ENCODE data around the gene LYRM9.
"Not testable (repeated sequence)": the region's sequence is repeated elsewhere in the genome, so short reads cannot be mapped to it uniquely, and the experiment has no call there.

The LYRM9 gene

GRCh38 chr17:27888067-27888466 lies 5.1 kb downstream of the LYRM9 start:
- Histone ChIP-seq H3K4me3 (ENCODE audit: low read length) (no peak overlapping the region), H3K9ac (ENCODE audit: low read length) (no peak overlapping the region), H3K27ac (ENCODE audit: low read depth, low read length) (no peak overlapping the region), H3K4me1 (ENCODE audit: control insufficient read depth, insufficient read depth, low read length) (no peaks in the 10 kb centered on the region), H3K27me3 (ENCODE audit: control insufficient read depth, insufficient read depth, low read length) (no peaks in the 10 kb centered on the region), H3K36me3 (ENCODE audit: control insufficient read depth, insufficient read depth, low read length) (no peaks in the 10 kb centered on the region)

- H3K9ac ChIP-seq (ENCODE audit: low read length); H3K4me3 ChIP-seq (ENCODE audit: low read length); H3K4me1 ChIP-seq (ENCODE audit: control insufficient read depth, insufficient read depth, low read length); H3K27me3 ChIP-seq (ENCODE audit: control insufficient read depth, insufficient read depth, low read length); H3K27ac ChIP-seq (ENCODE audit: low read depth, low read length); H3K36me3 ChIP-seq (ENCODE audit: control insufficient read depth, insufficient read depth, low read length): not testable (repeated sequence)
Observed at GRCh38 chr17:27886348-27886906, 6.7 kb downstream of the LYRM9 start.

- Histone ChIP-seq H3K4me3 (ENCODE audit: low read length) (no peak overlapping the region), H3K9ac (ENCODE audit: low read length) (no peak overlapping the region), H3K4me1 (ENCODE audit: control insufficient read depth, insufficient read depth, low read length) (no peaks in the 10 kb centered on the region), H3K36me3 (ENCODE audit: control insufficient read depth, insufficient read depth, low read length) (no peaks in the 10 kb centered on the region), H3K27ac (ENCODE audit: low read depth, low read length) (no peak overlapping the region), H3K27me3 (ENCODE audit: control insufficient read depth, insufficient read depth, low read length) (no peaks in the 10 kb centered on the region)
Observed at GRCh38 chr17:27882162-27882840, 10.9 kb downstream of the LYRM9 start.

GRCh38 chr17:27879987-27880608 lies 13.1 kb downstream of the LYRM9 start:
- no peaks in the 10 kb centered on the region for H3K36me3 ChIP-seq (ENCODE audit: control insufficient read depth, insufficient read depth, low read length)
- H3K4me1 ChIP-seq (ENCODE audit: control insufficient read depth, insufficient read depth, low read length), result no peaks in the 10 kb centered on the region
- no peaks in the 10 kb centered on the region for H3K27me3 ChIP-seq (ENCODE audit: control insufficient read depth, insufficient read depth, low read length)
- no peak overlapping the region for H3K4me3 ChIP-seq (ENCODE audit: low read length)
- no peak overlapping the region for H3K27ac ChIP-seq (ENCODE audit: low read depth, low read length)
- H3K9ac ChIP-seq (ENCODE audit: low read length), result no peak overlapping the region

- no peaks in the 10 kb centered on the region for H3K4me1 ChIP-seq (ENCODE audit: control insufficient read depth, insufficient read depth, low read length)
- no peak overlapping the region for H3K27ac ChIP-seq (ENCODE audit: low read depth, low read length)
- H3K36me3 ChIP-seq (ENCODE audit: control insufficient read depth, insufficient read depth, low read length), result no peaks in the 10 kb centered on the region
Observed at GRCh38 chr17:27878776-27879562, 14.2 kb downstream of the LYRM9 start.

GRCh38 chr17:27873746-27874145 lies 19.4 kb downstream of the LYRM9 start:
- Histone ChIP-seq H3K4me3 (ENCODE audit: low read length) (no peak overlapping the region), H3K9ac (ENCODE audit: low read length) (no peak overlapping the region), H3K4me1 (ENCODE audit: control insufficient read depth, insufficient read depth, low read length) (no peaks in the 10 kb centered on the region), H3K27me3 (ENCODE audit: control insufficient read depth, insufficient read depth, low read length) (no peaks in the 10 kb centered on the region), H3K36me3 (ENCODE audit: control insufficient read depth, insufficient read depth, low read length) (no peaks in the 10 kb centered on the region), H3K27ac (ENCODE audit: low read depth, low read length) (no peak overlapping the region)

More at GRCh38 chr17:27878776-27879562, 14.2 kb downstream of the LYRM9 start:
- H3K27me3 ChIP-seq (ENCODE audit: control insufficient read depth, insufficient read depth, low read length), result no peaks in the 10 kb centered on the region
- H3K4me3 ChIP-seq (ENCODE audit: low read length), result no peak overlapping the region
- no peak overlapping the region for H3K9ac ChIP-seq (ENCODE audit: low read length)

GRCh38 chr17:27873211-27873610 lies 20.0 kb downstream of the LYRM9 start:
- H3K4me3 ChIP-seq (ENCODE audit: low read length), result no peak overlapping the region
- H3K4me1 ChIP-seq (ENCODE audit: control insufficient read depth, insufficient read depth, low read length), result no peaks in the 10 kb centered on the region
- H3K9ac ChIP-seq (ENCODE audit: low read length), result no peak overlapping the region
- no peak overlapping the region for H3K27ac ChIP-seq (ENCODE audit: low read depth, low read length)
- no peaks in the 10 kb centered on the region for H3K36me3 ChIP-seq (ENCODE audit: control insufficient read depth, insufficient read depth, low read length)
- no peaks in the 10 kb centered on the region for H3K27me3 ChIP-seq (ENCODE audit: control insufficient read depth, insufficient read depth, low read length)

- Histone ChIP-seq H3K36me3 (ENCODE audit: control insufficient read depth, insufficient read depth, low read length) (no peaks in the 10 kb centered on the region), H3K9ac (ENCODE audit: low read length) (no peak overlapping the region), H3K27ac (ENCODE audit: low read depth, low read length) (no peak overlapping the region), H3K4me3 (ENCODE audit: low read length) (no peak overlapping the region), H3K4me1 (ENCODE audit: control insufficient read depth, insufficient read depth, low read length) (no peaks in the 10 kb centered on the region), H3K27me3 (ENCODE audit: control insufficient read depth, insufficient read depth, low read length) (no peaks in the 10 kb centered on the region)
Observed at GRCh38 chr17:27872776-27873175, 20.4 kb downstream of the LYRM9 start.

GRCh38 chr17:27871407-27871806 lies 21.8 kb downstream of the LYRM9 start:
- Histone ChIP-seq H3K27me3 (ENCODE audit: control insufficient read depth, insufficient read depth, low read length) (no peaks in the 10 kb centered on the region), H3K4me3 (ENCODE audit: low read length) (no peak overlapping the region), H3K9ac (ENCODE audit: low read length) (no peak overlapping the region), H3K36me3 (ENCODE audit: control insufficient read depth, insufficient read depth, low read length) (no peaks in the 10 kb centered on the region), H3K27ac (ENCODE audit: low read depth, low read length) (no peak overlapping the region), H3K4me1 (ENCODE audit: control insufficient read depth, insufficient read depth, low read length) (no peaks in the 10 kb centered on the region)

- Histone ChIP-seq H3K27me3 (ENCODE audit: control insufficient read depth, insufficient read depth, low read length) (no peaks in the 10 kb centered on the region), H3K27ac (ENCODE audit: low read depth, low read length) (no peak overlapping the region), H3K4me3 (ENCODE audit: low read length) (no peak overlapping the region), H3K9ac (ENCODE audit: low read length) (no peak overlapping the region), H3K4me1 (ENCODE audit: control insufficient read depth, insufficient read depth, low read length) (no peaks in the 10 kb centered on the region), H3K36me3 (ENCODE audit: control insufficient read depth, insufficient read depth, low read length) (no peaks in the 10 kb centered on the region)
Observed at GRCh38 chr17:27870345-27870744, 22.8 kb downstream of the LYRM9 start.

- Histone ChIP-seq H3K27me3 (ENCODE audit: control insufficient read depth, insufficient read depth, low read length) (no peaks in the 10 kb centered on the region), H3K4me3 (ENCODE audit: low read length) (no peak overlapping the region), H3K27ac (ENCODE audit: low read depth, low read length) (no peak overlapping the region), H3K36me3 (ENCODE audit: control insufficient read depth, insufficient read depth, low read length) (no peaks in the 10 kb centered on the region), H3K9ac (ENCODE audit: low read length) (no peak overlapping the region), H3K4me1 (ENCODE audit: control insufficient read depth, insufficient read depth, low read length) (no peaks in the 10 kb centered on the region)
Observed at GRCh38 chr17:27868565-27868964, 24.6 kb downstream of the LYRM9 start.

GRCh38 chr17:27862840-27863239 lies 30.3 kb downstream of the LYRM9 start:
- no peaks in the 10 kb centered on the region for H3K36me3 ChIP-seq (ENCODE audit: control insufficient read depth, insufficient read depth, low read length)
- H3K27ac ChIP-seq (ENCODE audit: low read depth, low read length), result no peak overlapping the region
- no peak overlapping the region for H3K4me3 ChIP-seq (ENCODE audit: low read length)
- H3K4me1 ChIP-seq (ENCODE audit: control insufficient read depth, insufficient read depth, low read length), result no peaks in the 10 kb centered on the region
- H3K9ac ChIP-seq (ENCODE audit: low read length), result no peak overlapping the region
- no peaks in the 10 kb centered on the region for H3K27me3 ChIP-seq (ENCODE audit: control insufficient read depth, insufficient read depth, low read length)

All from rectal smooth muscle tissue (tissue), 1 donor.